Spleen (tissue), 11 donors: Measurements from ENCODE around the gene AGBL1. TPM values are rescaled to one million over a fixed set of nuclear protein-coding genes. Genes with fewer than 3 reads are reported as not detected.

ENCODE experiments used
- DNase-seq: peaks from one replicate; pipeline ENCODE4 v3.0.0-alpha.2; 2020
- H3K27ac ChIP-seq, 8 donors: fragments of 200-600 bp; sonication (generic) in 7 of 8; 1 replicate in 4 of 8; 2 replicates in 4 of 8; pipeline versions ENCODE4 v1.5.0 to v1.8.0; 2016 to 2021; ENCODE audit warnings: inconsistent platforms in 4 of 8, mild to moderate bottlenecking in 4 of 8, moderate library complexity in 1 of 8
- H3K27me3 ChIP-seq, 7 donors: fragments of 200-600 bp; sonication (generic) in 6 of 7; replicated peaks in 1 of 7; 1 replicate in 4 of 7; 2 replicates in 3 of 7; pipeline versions ENCODE4 v1.5.0 to v1.8.0; 2016 to 2021; ENCODE audit warnings: inconsistent platforms in 3 of 7, mild to moderate bottlenecking in 1 of 7
- H3K36me3 ChIP-seq, 6 donors: fragments of 200-600 bp; sonication (generic) in 5 of 6; 1 replicate in 4 of 6; 2 replicates in 2 of 6; pipeline versions ENCODE4 v1.5.0 to v1.8.0; 2016 to 2021; ENCODE audit warnings: inconsistent platforms in 2 of 6
- H3K4me1 ChIP-seq, 6 donors: fragments of 200-600 bp; sonication (generic) in 5 of 6; 1 replicate in 3 of 6; 2 replicates in 3 of 6; pipeline versions ENCODE4 v1.5.0 to v1.8.0; 2016 to 2021; ENCODE audit warnings: inconsistent platforms in 3 of 6
- H3K4me3 ChIP-seq, 8 donors: fragments of 200-600 bp; sonication (generic) in 7 of 8; 1 replicate in 4 of 8; 2 replicates in 4 of 8; pipeline versions ENCODE4 v1.5.0 to v1.8.0; 2016 to 2021; ENCODE audit warnings: inconsistent platforms in 4 of 8, mild to moderate bottlenecking in 4 of 8, moderate library complexity in 2 of 8
- H3K9me3 ChIP-seq, 8 donors: fragments of 200-600 bp; sonication (generic) in 7 of 8; 1 replicate in 4 of 8; 2 replicates in 4 of 8; pipeline versions ENCODE4 v1.5.0 to v1.8.0; 2016 to 2021; ENCODE audit warnings: inconsistent platforms in 4 of 8
- POLR2A ChIP-seq, 3 donors: fragments of 450-650 bp; IDR thresholded peaks; one replicate each; pipeline ENCODE4 v1.5.1; 2017; ENCODE audit warnings: antibody characterized with exemption in 3 of 3, mild to moderate bottlenecking in 1 of 3
- POLR2AphosphoS5 ChIP-seq, 3 donors: sonication (generic); formaldehyde crosslinking; IDR thresholded peaks; one replicate each; pipeline ENCODE4 v1.5.1; 2017; ENCODE audit warnings: antibody characterized with exemption in 3 of 3
- WGBS, 5 donors: extraction: QIAGEN DNeasy Blood & Tissue Kit in 3 of 5; methylation state at CpG; one replicate each; pipeline versions ENCODE4 v1.1.5 to v1.1.7; 2013 to 2018; 5-methylcytosine and 5-hydroxymethylcytosine counted together
- intact Hi-C: fragments of 100-400 bp; cut with DNase I; formaldehyde crosslinking; loops from one replicate; pipeline ENCODE4 v1.15.0; 2023; ENCODE audit warnings: low total_unique reads
- polyA plus RNA-seq, 3 donors: library from polyadenylated mRNA; stranded (reverse); fragments of 200-250 nt; gene quantifications; one replicate each; pipeline ENCODE4 v1.2.1, GENCODE V29; 2013
- total RNA-seq, 7 donors: library from RNA; depleted of rRNA in 3 of 7; stranded (reverse); fragments of >200 nt in 3 of 7; fragmentation: NEBNext Ultra II Directional in 4 of 7; extraction: Animal tissue kit (Norgen Biotek cat#: 25700) in 4 of 7; gene quantifications; one replicate each; pipeline versions ENCODE4 v1.1.0 to v1.2.1, GENCODE V29; 2016 to 2021
- TF ChIP-seq, protein P1 (sequence below), 11 experiments: fragments of 200-600 bp in 7 of 11; fragments of 450-650 bp in 4 of 11; sonication (generic) in 4 of 11; IDR thresholded peaks in 8 of 11; conservative IDR thresholded peaks in 3 of 11; 1 replicate in 7 of 11; 2 replicates in 4 of 11; pipeline versions ENCODE4 v1.4.0 to v1.8.0; 2016 to 2021; ENCODE audit warnings: antibody characterized with exemption in 11 of 11, inconsistent platforms in 4 of 11, mild to moderate bottlenecking in 1 of 11
- donor health status: healthy with polysubstance abuse.
- donor health status: DM: no; HTN: no; CAD: no; lungs with moderate emphysema.
- donor health status: DM: no; HTN: no; CAD: no.
- donor health status: Bipolar disorder and iron deficiency.
- donor health status: healthy.
- donor health status: DM: no; HTN: no; CAD: no.
- donor health status: DM: yes; HTN: yes; CAD: no.

The AGBL1 gene
- total and polyA plus RNA-seq, 10 donors = not detected

DNA sequence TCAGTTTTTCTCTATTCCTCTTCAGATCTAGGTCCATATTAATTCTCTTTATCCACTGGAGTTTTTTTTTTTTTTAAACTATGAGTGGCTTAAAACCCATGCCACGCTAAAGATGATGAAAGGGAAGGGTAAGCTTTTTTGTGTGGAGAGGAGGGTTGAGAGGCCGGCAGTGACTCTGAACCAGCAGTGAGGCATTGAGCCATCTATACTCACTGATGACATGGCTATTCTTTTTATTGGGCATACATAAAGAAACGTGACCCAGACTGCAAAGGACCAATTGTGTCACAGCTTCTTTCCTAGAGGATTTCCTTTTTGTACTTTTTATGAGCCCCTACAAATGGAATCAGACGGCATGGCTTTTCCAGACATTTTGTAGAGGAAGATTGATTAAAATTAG is 662.2 kb downstream of the AGBL1 start:
- intact Hi-C loops = no loop called here
- Histone ChIP-seq H3K4me1 (no peaks in the 10 kb centered on the region), H3K4me3 (no peak overlapping the region), H3K27ac (no peak overlapping the region), H3K36me3 (no peaks in the 10 kb centered on the region), H3K9me3 (peaks cover 0 to 6% (median 0%) of the 10 kb centered on the region in 8 donors), H3K27me3 (no peaks in the 10 kb centered on the region)
- DNase-seq = no peak
- 53 to 61% (median 56%) methylated on average over 4 of the region's 4 CpGs for WGBS, 5 donors
- TF ChIP-seq POLR2AphosphoS5 (IDR thresholded peaks at IDR 0.05) (no peak), POLR2A (IDR thresholded peaks at IDR 0.05) (no peak)
- TF ChIP-seq, protein P1, sequence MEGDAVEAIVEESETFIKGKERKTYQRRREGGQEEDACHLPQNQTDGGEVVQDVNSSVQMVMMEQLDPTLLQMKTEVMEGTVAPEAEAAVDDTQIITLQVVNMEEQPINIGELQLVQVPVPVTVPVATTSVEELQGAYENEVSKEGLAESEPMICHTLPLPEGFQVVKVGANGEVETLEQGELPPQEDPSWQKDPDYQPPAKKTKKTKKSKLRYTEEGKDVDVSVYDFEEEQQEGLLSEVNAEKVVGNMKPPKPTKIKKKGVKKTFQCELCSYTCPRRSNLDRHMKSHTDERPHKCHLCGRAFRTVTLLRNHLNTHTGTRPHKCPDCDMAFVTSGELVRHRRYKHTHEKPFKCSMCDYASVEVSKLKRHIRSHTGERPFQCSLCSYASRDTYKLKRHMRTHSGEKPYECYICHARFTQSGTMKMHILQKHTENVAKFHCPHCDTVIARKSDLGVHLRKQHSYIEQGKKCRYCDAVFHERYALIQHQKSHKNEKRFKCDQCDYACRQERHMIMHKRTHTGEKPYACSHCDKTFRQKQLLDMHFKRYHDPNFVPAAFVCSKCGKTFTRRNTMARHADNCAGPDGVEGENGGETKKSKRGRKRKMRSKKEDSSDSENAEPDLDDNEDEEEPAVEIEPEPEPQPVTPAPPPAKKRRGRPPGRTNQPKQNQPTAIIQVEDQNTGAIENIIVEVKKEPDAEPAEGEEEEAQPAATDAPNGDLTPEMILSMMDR (IDR thresholded peaks at IDR 0.05 in 8 of 11, conservative IDR thresholded peaks at IDR 0.05 in 3 of 11) = no peak

DNA sequence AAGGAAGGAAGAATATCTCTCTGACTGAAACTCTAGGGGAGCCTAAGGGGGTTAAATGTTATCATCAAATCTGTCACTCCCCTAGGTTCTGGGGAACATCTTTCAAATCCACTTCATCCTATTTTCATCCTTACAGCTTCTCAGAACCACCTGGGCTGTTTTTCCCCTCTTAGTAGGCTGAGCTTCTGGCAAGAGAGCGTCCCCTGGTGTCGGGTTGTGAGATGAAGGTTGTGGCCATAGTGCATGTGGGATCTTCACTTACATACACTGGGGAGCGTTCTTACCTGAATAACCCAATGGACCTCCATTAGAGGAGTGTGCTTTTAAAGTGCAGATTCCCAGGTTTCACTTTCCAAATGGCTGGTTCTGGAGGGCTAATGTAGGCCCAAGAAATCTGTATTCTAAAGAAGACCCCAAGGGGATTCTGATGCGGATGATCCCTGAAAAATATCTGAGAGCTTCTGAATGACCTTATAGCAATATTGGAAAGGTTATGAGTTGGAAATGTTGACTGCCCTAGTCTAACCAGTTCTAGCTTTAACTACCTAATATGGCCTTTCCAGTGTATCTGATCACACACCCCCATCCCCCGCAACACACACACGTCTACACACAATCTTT is 663.7 kb downstream of the AGBL1 start:
- Histone ChIP-seq H3K4me3 (no peak overlapping the region), H3K36me3 (no peaks in the 10 kb centered on the region), H3K27me3 (no peaks in the 10 kb centered on the region), H3K4me1 (no peaks in the 10 kb centered on the region), H3K9me3 (peaks cover 0 to 7% (median 0%) of the 10 kb centered on the region in 8 donors), H3K27ac (no peak overlapping the region)
- intact Hi-C loops = no loop called here
- TF ChIP-seq, protein P1 (IDR thresholded peaks at IDR 0.05 in 8 of 11, conservative IDR thresholded peaks at IDR 0.05 in 3 of 11) = peak in 6 of 11 experiments; percentile 14 to 38 (median 28)
- TF ChIP-seq POLR2A (IDR thresholded peaks at IDR 0.05) = no peak
- 58 to 60% (median 59%) methylated on average over 6 of the region's 6 CpGs for WGBS, 5 donors
- DNase-seq = no peak

DNA sequence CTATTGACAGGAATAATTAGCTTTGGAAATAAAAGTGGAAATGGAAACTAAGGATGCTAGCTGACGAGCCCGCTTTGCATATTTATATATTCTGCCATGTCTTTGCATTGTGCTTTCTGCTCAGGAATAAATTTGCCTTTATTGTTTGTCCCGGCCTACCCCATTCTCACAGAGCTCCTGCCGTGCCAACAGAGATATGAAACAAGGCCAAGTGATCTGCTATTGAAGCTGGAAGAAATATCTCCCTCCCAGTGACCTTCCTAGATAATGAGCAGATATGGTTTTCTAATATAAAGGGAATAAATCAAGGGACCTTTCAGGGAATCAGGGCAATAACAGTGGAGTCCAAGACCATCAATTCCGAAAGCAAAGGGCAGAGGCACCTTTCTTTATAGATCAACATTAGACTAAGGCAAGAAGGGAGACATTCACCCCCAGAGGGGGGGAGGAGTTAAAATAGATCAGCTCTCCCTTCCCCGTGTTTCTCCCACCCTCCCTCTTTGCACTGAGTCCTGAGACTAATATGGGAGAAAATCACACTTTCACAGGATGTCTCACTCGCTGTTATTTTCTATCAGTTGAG is 664.6 kb downstream of the AGBL1 start:
- intact Hi-C loops = no loop called here
- TF ChIP-seq POLR2AphosphoS5 (IDR thresholded peaks at IDR 0.05) (no peak), POLR2A (IDR thresholded peaks at IDR 0.05) (no peak)
- TF ChIP-seq, protein P1 (IDR thresholded peaks at IDR 0.05 in 8 of 11, conservative IDR thresholded peaks at IDR 0.05 in 3 of 11) = no peak
- Histone ChIP-seq H3K4me3 (no peak overlapping the region), H3K27ac (no peak overlapping the region), H3K36me3 (no peaks in the 10 kb centered on the region), H3K9me3 (peaks cover 0 to 7% (median 0%) of the 10 kb centered on the region in 8 donors), H3K4me1 (no peaks in the 10 kb centered on the region), H3K27me3 (no peaks in the 10 kb centered on the region)
- no peak for DNase-seq
- WGBS, 5 donors = 74 to 80% (median 78%) methylated on average over 7 of the region's 7 CpGs

DNA sequence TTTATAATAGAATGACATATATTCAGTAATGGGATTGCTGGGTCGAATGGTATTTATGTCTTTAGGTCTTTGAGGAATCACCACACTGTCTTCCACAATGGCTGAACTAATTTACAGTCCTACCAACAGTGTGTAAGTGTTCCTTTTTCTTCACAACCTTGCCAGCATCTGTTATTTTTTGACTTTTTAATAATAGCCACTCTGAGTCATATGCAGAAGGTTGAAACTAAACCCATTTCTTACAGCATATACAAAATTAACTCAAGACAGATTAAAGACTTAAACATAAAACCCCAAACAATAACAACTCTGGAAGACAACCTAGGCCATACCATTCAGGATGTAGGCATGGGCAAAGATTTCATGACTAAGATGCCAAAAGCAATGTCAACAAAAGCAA is 671.4 kb downstream of the AGBL1 start:
- intact Hi-C loops = no loop called here
- 48 to 74% (median 57%) methylated on average over 1 of the region's 1 CpG for WGBS, 5 donors

More for the DNA sequence above, 671.4 kb downstream of the AGBL1 start:
- DNase-seq = no peak
- no peak overlapping the region for H3K27ac ChIP-seq
- H3K27me3 ChIP-seq = no peaks in the 10 kb centered on the region
- H3K36me3 ChIP-seq = no peaks in the 10 kb centered on the region
- TF ChIP-seq, protein P1 (IDR thresholded peaks at IDR 0.05 in 8 of 11, conservative IDR thresholded peaks at IDR 0.05 in 3 of 11) = no peak
- TF ChIP-seq POLR2AphosphoS5 (IDR thresholded peaks at IDR 0.05) (no peak), POLR2A (IDR thresholded peaks at IDR 0.05) (no peak)
- H3K4me1 ChIP-seq = no peaks in the 10 kb centered on the region
- H3K9me3 ChIP-seq = peaks cover 0 to 7% (median 0%) of the 10 kb centered on the region in 8 donors
- H3K4me3 ChIP-seq = no peak overlapping the region
